Measurements from ENCODE around the gene MFSD1. TPM values are rescaled to one million over a fixed set of nuclear protein-coding genes. Genes with fewer than 3 reads are reported as not detected.

MFSD1 gene
- total RNA-seq, 1 donor from 2014 or later: 35.9 TPM

GRCh38 chr3:158859362-158859761, 57.5 kb downstream of the MFSD1 start:
- H3K4me1 ChIP-seq: no peaks in the 10 kb centered on the region
- TF ChIP-seq CTCF (IDR thresholded peaks at IDR 0.05): no peak
- no peaks in the 10 kb centered on the region for H3K27me3 ChIP-seq
- H3K36me3 ChIP-seq: no peaks in the 10 kb centered on the region
- peaks cover 0 to 33% of the 10 kb centered on the region in 2 donors for H3K9me3 ChIP-seq
- intact Hi-C loops (cut with DNase I): no loop called here
- H3K4me3 ChIP-seq: no peak overlapping the region
- H3K27ac ChIP-seq: no peak overlapping the region
- no peak for DNase-seq (ENCODE audit: low spot score in 2 of 2)

- intact Hi-C loops (cut with DNase I): no loop called here
Measured at GRCh38 chr3:158863247-158863646, 61.4 kb downstream of the MFSD1 start.

GRCh38 chr3:158864492-158864891, 62.6 kb downstream of the MFSD1 start:
- Histone ChIP-seq H3K27me3 (no peaks in the 10 kb centered on the region), H3K4me3 (no peak overlapping the region), H3K4me1 (no peaks in the 10 kb centered on the region), H3K36me3 (no peaks in the 10 kb centered on the region), H3K9me3 (no peaks in the 10 kb centered on the region), H3K27ac (no peak overlapping the region)
- no peak for TF ChIP-seq CTCF (IDR thresholded peaks at IDR 0.05)
- intact Hi-C loops (cut with DNase I): no loop called here
- DNase-seq (ENCODE audit: low spot score in 2 of 2): no peak

More at GRCh38 chr3:158863247-158863646, 61.4 kb downstream of the MFSD1 start:
- Histone ChIP-seq H3K36me3 (no peaks in the 10 kb centered on the region), H3K9me3 (no peaks in the 10 kb centered on the region), H3K4me1 (no peaks in the 10 kb centered on the region), H3K4me3 (no peak overlapping the region), H3K27me3 (no peaks in the 10 kb centered on the region), H3K27ac (no peak overlapping the region)
- TF ChIP-seq CTCF (IDR thresholded peaks at IDR 0.05): no peak
- DNase-seq (ENCODE audit: low spot score in 2 of 2): no peak

GRCh38 chr3:158875700-158876099, 73.8 kb downstream of the MFSD1 start:
- Histone ChIP-seq H3K9me3 (no peaks in the 10 kb centered on the region), H3K4me3 (no peak overlapping the region), H3K27me3 (no peaks in the 10 kb centered on the region), H3K36me3 (no peaks in the 10 kb centered on the region), H3K4me1 (no peaks in the 10 kb centered on the region), H3K27ac (no peak overlapping the region)
- intact Hi-C loops (cut with DNase I): no loop called here
- DNase-seq (ENCODE audit: low spot score in 2 of 2): no peak
- no peak for TF ChIP-seq CTCF (IDR thresholded peaks at IDR 0.05)

Other genes starting within 250 kb of the MFSD1 start
- gene MLF1, start 230.9 kb upstream of the MFSD1 start, total RNA-seq: 3.3 TPM
- 13.9 TPM for gene GFM1, start 157.5 kb upstream of the MFSD1 start, total RNA-seq
- gene LXN, start 129.4 kb upstream of the MFSD1 start, total RNA-seq: 1.2 TPM
- gene RARRES1, start 69.6 kb upstream of the MFSD1 start, total RNA-seq: 520 TPM

All from ascending aorta (tissue), 2 donors.